IMR-90 (cell line): ENCODE data around the gene EXOC8.

Source experiments
- CEBPB ChIP-seq: IDR thresholded peaks from 2 replicates; pipeline ENCODE4 v1.6.1; 2012; ENCODE audit warnings: low read depth, low read length, improper control_type of control experiment
- CHD1 ChIP-seq: IDR thresholded peaks from 2 replicates; pipeline ENCODE4 v1.6.1; 2012; ENCODE audit warnings: low read depth, low read length, improper control_type of control experiment
- CTCF ChIP-seq: conservative IDR thresholded peaks from 2 replicates; pipeline ENCODE4 v1.5.1; 2012; ENCODE audit warnings: mild to moderate bottlenecking, low read depth, low read length, improper control_type of control experiment
- ELK1 ChIP-seq: fragments of 150-350 bp; IDR thresholded peaks from 2 replicates; pipeline ENCODE4 v1.6.1; 2016; ENCODE audit warnings: low read depth, mild to moderate bottlenecking, low read length, moderate library complexity, borderline replicate concordance
- POLR2A ChIP-seq: IDR thresholded peaks from 2 replicates; pipeline ENCODE4 v1.6.1; 2012; ENCODE audit warnings: mild to moderate bottlenecking, low read depth, low read length
- RAD21 ChIP-seq: IDR thresholded peaks from 2 replicates; pipeline ENCODE4 v1.6.1; 2012; ENCODE audit warnings: low read length, improper control_type of control experiment
- RCOR1 ChIP-seq: IDR thresholded peaks from 2 replicates; pipeline ENCODE4 v1.6.1; 2012; ENCODE audit warnings: mild to moderate bottlenecking, low read length, improper control_type of control experiment; ENCODE audit not compliant: insufficient replicate concordance

- TF ChIP-seq CTCF (no peak), CEBPB (no peak), RAD21 (no peak), RCOR1 (no peak), POLR2A (no peak), ELK1 (no peak), CHD1 (no peak)
Measured at GRCh38 chr1:231324660-231325059, 13.0 kb downstream of the EXOC8 start.
